ENCODE data around the gene ZNF181. TPM values are rescaled to one million over a fixed set of nuclear protein-coding genes. Genes with fewer than 3 reads are reported as not detected.

Gene ZNF181
- total and polyA plus RNA-seq, 2 of the 8 experiments (the other 6 are each of a cell fraction or from before 2014, with no cell fraction given), result 2.8 to 7.5 TPM

DNA sequence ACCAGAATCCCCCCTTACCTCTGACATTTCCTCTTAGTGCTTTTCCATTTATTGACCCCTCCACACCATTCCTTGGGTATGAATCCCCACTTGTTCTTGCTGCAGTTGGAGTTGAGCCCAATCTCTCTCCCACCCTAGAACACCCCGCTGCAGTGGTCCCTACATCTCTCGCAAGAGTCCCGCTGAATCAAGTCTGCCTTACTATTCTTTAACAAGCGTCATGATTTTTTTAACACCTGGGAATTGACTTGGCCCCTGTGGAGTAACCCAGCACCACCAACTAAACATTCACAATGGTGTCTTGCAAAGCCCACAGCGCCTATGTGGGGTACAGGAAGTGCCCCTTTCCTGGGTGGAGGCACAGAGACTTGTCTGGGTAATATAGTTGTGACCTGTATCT lies 52.2 kb downstream of the ZNF181 start (continued):
- TF ChIP-seq, protein P1, sequence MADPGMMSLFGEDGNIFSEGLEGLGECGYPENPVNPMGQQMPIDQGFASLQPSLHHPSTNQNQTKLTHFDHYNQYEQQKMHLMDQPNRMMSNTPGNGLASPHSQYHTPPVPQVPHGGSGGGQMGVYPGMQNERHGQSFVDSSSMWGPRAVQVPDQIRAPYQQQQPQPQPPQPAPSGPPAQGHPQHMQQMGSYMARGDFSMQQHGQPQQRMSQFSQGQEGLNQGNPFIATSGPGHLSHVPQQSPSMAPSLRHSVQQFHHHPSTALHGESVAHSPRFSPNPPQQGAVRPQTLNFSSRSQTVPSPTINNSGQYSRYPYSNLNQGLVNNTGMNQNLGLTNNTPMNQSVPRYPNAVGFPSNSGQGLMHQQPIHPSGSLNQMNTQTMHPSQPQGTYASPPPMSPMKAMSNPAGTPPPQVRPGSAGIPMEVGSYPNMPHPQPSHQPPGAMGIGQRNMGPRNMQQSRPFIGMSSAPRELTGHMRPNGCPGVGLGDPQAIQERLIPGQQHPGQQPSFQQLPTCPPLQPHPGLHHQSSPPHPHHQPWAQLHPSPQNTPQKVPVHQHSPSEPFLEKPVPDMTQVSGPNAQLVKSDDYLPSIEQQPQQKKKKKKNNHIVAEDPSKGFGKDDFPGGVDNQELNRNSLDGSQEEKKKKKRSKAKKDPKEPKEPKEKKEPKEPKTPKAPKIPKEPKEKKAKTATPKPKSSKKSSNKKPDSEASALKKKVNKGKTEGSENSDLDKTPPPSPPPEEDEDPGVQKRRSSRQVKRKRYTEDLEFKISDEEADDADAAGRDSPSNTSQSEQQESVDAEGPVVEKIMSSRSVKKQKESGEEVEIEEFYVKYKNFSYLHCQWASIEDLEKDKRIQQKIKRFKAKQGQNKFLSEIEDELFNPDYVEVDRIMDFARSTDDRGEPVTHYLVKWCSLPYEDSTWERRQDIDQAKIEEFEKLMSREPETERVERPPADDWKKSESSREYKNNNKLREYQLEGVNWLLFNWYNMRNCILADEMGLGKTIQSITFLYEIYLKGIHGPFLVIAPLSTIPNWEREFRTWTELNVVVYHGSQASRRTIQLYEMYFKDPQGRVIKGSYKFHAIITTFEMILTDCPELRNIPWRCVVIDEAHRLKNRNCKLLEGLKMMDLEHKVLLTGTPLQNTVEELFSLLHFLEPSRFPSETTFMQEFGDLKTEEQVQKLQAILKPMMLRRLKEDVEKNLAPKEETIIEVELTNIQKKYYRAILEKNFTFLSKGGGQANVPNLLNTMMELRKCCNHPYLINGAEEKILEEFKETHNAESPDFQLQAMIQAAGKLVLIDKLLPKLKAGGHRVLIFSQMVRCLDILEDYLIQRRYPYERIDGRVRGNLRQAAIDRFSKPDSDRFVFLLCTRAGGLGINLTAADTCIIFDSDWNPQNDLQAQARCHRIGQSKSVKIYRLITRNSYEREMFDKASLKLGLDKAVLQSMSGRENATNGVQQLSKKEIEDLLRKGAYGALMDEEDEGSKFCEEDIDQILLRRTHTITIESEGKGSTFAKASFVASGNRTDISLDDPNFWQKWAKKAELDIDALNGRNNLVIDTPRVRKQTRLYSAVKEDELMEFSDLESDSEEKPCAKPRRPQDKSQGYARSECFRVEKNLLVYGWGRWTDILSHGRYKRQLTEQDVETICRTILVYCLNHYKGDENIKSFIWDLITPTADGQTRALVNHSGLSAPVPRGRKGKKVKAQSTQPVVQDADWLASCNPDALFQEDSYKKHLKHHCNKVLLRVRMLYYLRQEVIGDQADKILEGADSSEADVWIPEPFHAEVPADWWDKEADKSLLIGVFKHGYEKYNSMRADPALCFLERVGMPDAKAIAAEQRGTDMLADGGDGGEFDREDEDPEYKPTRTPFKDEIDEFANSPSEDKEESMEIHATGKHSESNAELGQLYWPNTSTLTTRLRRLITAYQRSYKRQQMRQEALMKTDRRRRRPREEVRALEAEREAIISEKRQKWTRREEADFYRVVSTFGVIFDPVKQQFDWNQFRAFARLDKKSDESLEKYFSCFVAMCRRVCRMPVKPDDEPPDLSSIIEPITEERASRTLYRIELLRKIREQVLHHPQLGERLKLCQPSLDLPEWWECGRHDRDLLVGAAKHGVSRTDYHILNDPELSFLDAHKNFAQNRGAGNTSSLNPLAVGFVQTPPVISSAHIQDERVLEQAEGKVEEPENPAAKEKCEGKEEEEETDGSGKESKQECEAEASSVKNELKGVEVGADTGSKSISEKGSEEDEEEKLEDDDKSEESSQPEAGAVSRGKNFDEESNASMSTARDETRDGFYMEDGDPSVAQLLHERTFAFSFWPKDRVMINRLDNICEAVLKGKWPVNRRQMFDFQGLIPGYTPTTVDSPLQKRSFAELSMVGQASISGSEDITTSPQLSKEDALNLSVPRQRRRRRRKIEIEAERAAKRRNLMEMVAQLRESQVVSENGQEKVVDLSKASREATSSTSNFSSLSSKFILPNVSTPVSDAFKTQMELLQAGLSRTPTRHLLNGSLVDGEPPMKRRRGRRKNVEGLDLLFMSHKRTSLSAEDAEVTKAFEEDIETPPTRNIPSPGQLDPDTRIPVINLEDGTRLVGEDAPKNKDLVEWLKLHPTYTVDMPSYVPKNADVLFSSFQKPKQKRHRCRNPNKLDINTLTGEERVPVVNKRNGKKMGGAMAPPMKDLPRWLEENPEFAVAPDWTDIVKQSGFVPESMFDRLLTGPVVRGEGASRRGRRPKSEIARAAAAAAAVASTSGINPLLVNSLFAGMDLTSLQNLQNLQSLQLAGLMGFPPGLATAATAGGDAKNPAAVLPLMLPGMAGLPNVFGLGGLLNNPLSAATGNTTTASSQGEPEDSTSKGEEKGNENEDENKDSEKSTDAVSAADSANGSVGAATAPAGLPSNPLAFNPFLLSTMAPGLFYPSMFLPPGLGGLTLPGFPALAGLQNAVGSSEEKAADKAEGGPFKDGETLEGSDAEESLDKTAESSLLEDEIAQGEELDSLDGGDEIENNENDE (IDR thresholded peaks at IDR 0.05; ENCODE audit: insufficient replicate concordance, low read length), result no peak
- TF ChIP-seq CBX8 (IDR thresholded peaks at IDR 0.05; ENCODE audit: borderline replicate concordance, low read depth, low read length) (no peak), PHF8 (conservative IDR thresholded peaks at IDR 0.05; ENCODE audit: low read depth, low read length) (no peak), JUND (IDR thresholded peaks at IDR 0.05; ENCODE audit: low read length) (no peak), NANOG (IDR thresholded peaks at IDR 0.05; ENCODE audit: insufficient read depth, low read depth, low read length, poor library complexity, severe bottlenecking) (no peak), KDM5A (IDR thresholded peaks at IDR 0.05; ENCODE audit: low read length) (no peak)
